HG03442 (cell line): ENCODE measurements around the gene DCC.

Source experiments
- ATAC-seq: cut with Tn5 transposase; IDR thresholded peaks from one replicate; pipeline ENCODE4 v1.9.1; 2021; ENCODE audit warnings: mild to moderate bottlenecking, moderate library complexity; ENCODE audit not compliant: unreplicated experiment

Gene DCC

GRCh38 chr18:53139746-53140500 lies 799.9 kb downstream of the DCC start:
- no peak for ATAC-seq

- no peak for ATAC-seq
Observed at GRCh38 chr18:53142005-53142404, 802.0 kb downstream of the DCC start.

- ATAC-seq = no peak
Observed at GRCh38 chr18:53147472-53147871, 807.5 kb downstream of the DCC start.

GRCh38 chr18:53148123-53148522 lies 808.1 kb downstream of the DCC start:
- ATAC-seq = no peak

GRCh38 chr18:53152476-53152875 lies 812.5 kb downstream of the DCC start:
- ATAC-seq = no peak

GRCh38 chr18:53153281-53153680 lies 813.3 kb downstream of the DCC start:
- no peak for ATAC-seq

- ATAC-seq = no peak
Observed at GRCh38 chr18:53153800-53154199, 813.8 kb downstream of the DCC start.

GRCh38 chr18:53165770-53166169 lies 825.8 kb downstream of the DCC start:
- ATAC-seq = no peak

GRCh38 chr18:53169346-53169745 lies 829.3 kb downstream of the DCC start:
- no peak for ATAC-seq

GRCh38 chr18:53191634-53192033 lies 851.6 kb downstream of the DCC start:
- ATAC-seq = no peak

GRCh38 chr18:53193870-53194269 lies 853.9 kb downstream of the DCC start:
- no peak for ATAC-seq

GRCh38 chr18:53219853-53220252 lies 879.9 kb downstream of the DCC start:
- no peak for ATAC-seq

GRCh38 chr18:53224128-53224778 lies 884.3 kb downstream of the DCC start:
- no peak for ATAC-seq

GRCh38 chr18:53225567-53226325 lies 885.7 kb downstream of the DCC start:
- ATAC-seq = no peak

GRCh38 chr18:53234610-53235009 lies 894.6 kb downstream of the DCC start:
- ATAC-seq = no peak

GRCh38 chr18:53241161-53241560 lies 901.2 kb downstream of the DCC start:
- ATAC-seq = no peak

- ATAC-seq = no peak
Observed at GRCh38 chr18:53253789-53254188, 913.8 kb downstream of the DCC start.

- ATAC-seq = no peak
Observed at GRCh38 chr18:53254265-53254664, 914.3 kb downstream of the DCC start.

- no peak for ATAC-seq
Observed at GRCh38 chr18:53261241-53261640, 921.2 kb downstream of the DCC start.

GRCh38 chr18:53266850-53267249 lies 926.9 kb downstream of the DCC start:
- ATAC-seq = no peak

- no peak for ATAC-seq
Observed at GRCh38 chr18:53268455-53268854, 928.5 kb downstream of the DCC start.

GRCh38 chr18:53281406-53281805 lies 941.4 kb downstream of the DCC start:
- ATAC-seq = no peak
